ENCODE results near the gene NVL.
A peak's percentile ranks its signal among the peaks of the same experiment; 100 is the strongest.

Gene NVL

DNA sequence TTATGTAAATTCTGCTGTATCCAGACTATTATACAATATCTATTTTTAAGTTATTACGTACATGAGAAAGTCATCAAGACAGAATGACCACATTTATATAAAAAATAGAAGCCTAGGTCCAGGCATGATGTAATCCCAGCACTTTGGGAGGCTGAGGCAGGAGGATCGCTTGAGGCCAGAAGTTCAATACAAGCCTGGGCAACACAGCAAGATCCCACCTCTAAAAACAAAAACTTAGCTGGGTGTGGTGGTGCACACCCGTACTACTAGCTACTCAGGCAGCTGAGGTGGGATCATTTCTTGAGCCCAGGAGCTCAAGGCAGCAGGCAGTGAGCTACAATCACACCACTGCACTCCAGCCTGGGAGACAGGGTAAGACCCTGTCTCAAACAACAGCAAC lies 58.9 kb downstream of the NVL start:
- Histone ChIP-seq H3K27me3 (ENCODE audit: control insufficient read depth, low read length) (no peaks in the 10 kb centered on the region), H3K27ac (ENCODE audit: low read depth, low read length) (no peak overlapping the region), H3K9me3 (ENCODE audit: control insufficient read depth, insufficient read depth, low read length) (no peaks in the 10 kb centered on the region), H3K79me2 (ENCODE audit: control insufficient read depth, low read length) (no peaks in the 10 kb centered on the region), H3K36me3 (ENCODE audit: control insufficient read depth, low read length) (peaks cover 42% of the 10 kb centered on the region), H4K20me1 (ENCODE audit: control insufficient read depth, insufficient read depth, low read depth, low read length) (no peaks in the 10 kb centered on the region), H3K9me2 (replicated peaks; ENCODE audit: control insufficient read depth, low read length) (no peaks in the 10 kb centered on the region), H3K4me2 (ENCODE audit: low read length) (no peak overlapping the region), H3F3A (ENCODE audit: control insufficient read depth, insufficient read depth) (peaks cover 6% of the 10 kb centered on the region; the same call in 1 of the 2 replicates), H3K4me1 (ENCODE audit: control insufficient read depth, low read length) (peaks cover 12% of the 10 kb centered on the region), H3K4me3 (ENCODE audit: low read length) (no peak overlapping the region)
- TF ChIP-seq EZH2phosphoT487 (IDR thresholded peaks at IDR 0.05; ENCODE audit: borderline replicate concordance, low read length) (no peak), CTCF (IDR thresholded peaks at IDR 0.05; ENCODE audit: low read depth, low read length, poor library complexity, severe bottlenecking) (no peak)

GRCh38 chr1:224267925-224268324 lies 62.0 kb downstream of the NVL start:
- H3K4me3 ChIP-seq (ENCODE audit: low read length): no peak overlapping the region
- no peaks in the 10 kb centered on the region for H4K20me1 ChIP-seq (ENCODE audit: control insufficient read depth, insufficient read depth, low read depth, low read length)
- peaks cover 16% of the 10 kb centered on the region for H3K4me1 ChIP-seq (ENCODE audit: control insufficient read depth, low read length)
- H3K9me3 ChIP-seq (ENCODE audit: control insufficient read depth, insufficient read depth, low read length): no peaks in the 10 kb centered on the region
- no peak overlapping the region for H3K27ac ChIP-seq (ENCODE audit: low read depth, low read length)
- no peak for TF ChIP-seq EZH2phosphoT487 (IDR thresholded peaks at IDR 0.05; ENCODE audit: borderline replicate concordance, low read length)
- no peak for TF ChIP-seq CTCF (IDR thresholded peaks at IDR 0.05; ENCODE audit: low read depth, low read length, poor library complexity, severe bottlenecking)
- H3K36me3 ChIP-seq (ENCODE audit: control insufficient read depth, low read length): peaks cover 30% of the 10 kb centered on the region
- H3K79me2 ChIP-seq (ENCODE audit: control insufficient read depth, low read length): no peaks in the 10 kb centered on the region
- no peak overlapping the region for H3K4me2 ChIP-seq (ENCODE audit: low read length)
- 0 out of 2 replicates have a peak, but pooled peaks cover 6% of the 10 kb centered on the region for H3F3A ChIP-seq (ENCODE audit: control insufficient read depth, insufficient read depth)
- H3K9me2 ChIP-seq (replicated peaks; ENCODE audit: control insufficient read depth, low read length): no peaks in the 10 kb centered on the region
- H3K27me3 ChIP-seq (ENCODE audit: control insufficient read depth, low read length): no peaks in the 10 kb centered on the region

- peaks cover 30% of the 10 kb centered on the region for H3K36me3 ChIP-seq (ENCODE audit: control insufficient read depth, low read length)
- no peak overlapping the region for H3K4me3 ChIP-seq (ENCODE audit: low read length)
- no peaks in the 10 kb centered on the region for H3K9me2 ChIP-seq (replicated peaks; ENCODE audit: control insufficient read depth, low read length)
- H3F3A ChIP-seq (ENCODE audit: control insufficient read depth, insufficient read depth): 0 out of 2 replicates have a peak, but pooled peaks cover 6% of the 10 kb centered on the region
- no peaks in the 10 kb centered on the region for H3K79me2 ChIP-seq (ENCODE audit: control insufficient read depth, low read length)
- peak overlapping the region; percentile 5; the same call in 1 of the 2 replicates for H3K4me2 ChIP-seq (ENCODE audit: low read length)
- H3K4me1 ChIP-seq (ENCODE audit: control insufficient read depth, low read length): peaks cover 16% of the 10 kb centered on the region
- H4K20me1 ChIP-seq (ENCODE audit: control insufficient read depth, insufficient read depth, low read depth, low read length): no peaks in the 10 kb centered on the region
- no peak overlapping the region for H3K27ac ChIP-seq (ENCODE audit: low read depth, low read length)
- H3K27me3 ChIP-seq (ENCODE audit: control insufficient read depth, low read length): no peaks in the 10 kb centered on the region
- H3K9me3 ChIP-seq (ENCODE audit: control insufficient read depth, insufficient read depth, low read length): no peaks in the 10 kb centered on the region
- no peak for TF ChIP-seq CTCF (IDR thresholded peaks at IDR 0.05; ENCODE audit: low read depth, low read length, poor library complexity, severe bottlenecking)
Observed at GRCh38 chr1:224266915-224267856, 62.8 kb downstream of the NVL start.
